ENCODE measurements around the gene WDR27.

Gene WDR27

DNA sequence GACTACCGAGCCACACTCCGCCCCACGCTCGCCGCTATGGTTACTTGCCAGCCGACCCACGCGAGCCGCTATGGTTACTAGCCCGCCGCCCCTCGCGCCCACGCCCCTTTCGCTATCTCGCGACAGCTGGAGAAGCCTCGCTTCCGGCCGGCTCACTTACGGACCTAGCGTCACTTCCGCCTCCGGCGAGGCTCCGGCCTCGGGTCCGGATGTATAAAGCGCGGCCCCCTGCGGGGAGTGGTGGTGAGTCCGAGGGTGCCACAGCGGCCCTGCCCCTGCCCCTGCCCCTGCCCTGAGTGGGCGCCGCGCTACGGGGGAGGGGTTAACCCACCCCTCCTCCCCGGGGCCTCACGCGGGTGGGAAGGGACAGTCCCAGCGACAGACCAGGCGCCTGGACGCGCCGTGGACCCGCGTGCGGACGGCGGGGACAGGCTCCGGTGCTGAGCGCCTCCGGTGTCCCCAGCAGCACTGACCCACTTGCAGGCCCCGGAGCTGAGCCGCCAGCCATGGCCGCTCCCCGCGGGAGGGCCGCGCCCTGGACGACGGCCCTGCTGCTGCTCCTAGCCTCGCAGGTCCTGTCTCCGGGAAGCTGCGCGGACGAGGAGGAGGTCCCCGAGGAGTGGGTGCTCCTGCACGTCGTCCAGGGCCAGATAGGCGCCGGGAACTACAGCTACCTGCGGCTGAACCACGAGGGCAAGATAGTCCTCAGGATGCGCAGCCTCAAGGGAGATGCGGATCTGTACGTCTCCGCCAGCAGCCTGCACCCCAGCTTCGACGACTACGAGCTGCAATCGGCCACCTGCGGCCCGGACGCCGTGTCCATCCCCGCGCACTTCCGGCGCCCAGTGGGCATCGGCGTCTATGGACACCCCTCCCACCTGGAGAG lies at the start of gene WDR27, which contains the start of gene C6orf120:
Gene WDR27 (minus strand): TSS at position 76 of the 886 bp plus-strand sequence. CDS start 13,024 bp downstream, outside the sequence.
Gene C6orf120 (plus strand): TSS at position 173 of the 886 bp plus-strand sequence. CDS start 334 bp downstream, at position 507.
- peak; percentile 59 to 96 (median 88) for DNase-seq

GRCh38 chr6:169746556-169746955 lies 44.7 kb upstream of the WDR27 start:
- DNase-seq, result no peak

- no peak for DNase-seq
Measured at GRCh38 chr6:169745405-169745804, 43.6 kb upstream of the WDR27 start.

GRCh38 chr6:169741344-169741743 lies 39.5 kb upstream of the WDR27 start:
- DNase-seq, result no peak

DNA sequence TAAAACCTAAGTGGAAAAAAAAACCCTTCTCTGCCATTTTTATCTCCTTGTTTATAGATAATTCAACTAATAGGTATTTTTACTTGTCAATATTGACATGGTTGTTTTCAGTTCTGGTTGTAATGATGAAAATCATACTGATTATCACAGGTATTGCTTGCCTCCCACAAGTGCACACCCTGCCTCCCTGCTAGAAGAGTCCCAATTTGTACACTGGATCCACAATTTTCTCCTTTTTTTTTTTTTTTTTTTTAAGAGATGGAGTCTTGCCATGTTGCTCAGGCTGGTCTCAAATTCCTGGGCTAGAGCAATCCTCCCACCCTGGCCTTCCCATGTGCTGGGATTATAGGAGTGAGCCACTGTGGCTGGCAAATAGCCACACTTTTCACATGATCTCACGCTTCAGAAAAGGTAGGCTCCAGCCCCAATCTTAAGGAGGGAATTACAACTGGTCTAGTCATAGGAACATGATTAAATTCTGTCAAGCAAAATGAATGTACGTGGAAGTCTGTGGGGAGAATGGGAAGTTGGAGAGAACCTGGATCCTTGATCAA lies 37.2 kb upstream of the WDR27 start:
- DNase-seq, result no peak

DNA sequence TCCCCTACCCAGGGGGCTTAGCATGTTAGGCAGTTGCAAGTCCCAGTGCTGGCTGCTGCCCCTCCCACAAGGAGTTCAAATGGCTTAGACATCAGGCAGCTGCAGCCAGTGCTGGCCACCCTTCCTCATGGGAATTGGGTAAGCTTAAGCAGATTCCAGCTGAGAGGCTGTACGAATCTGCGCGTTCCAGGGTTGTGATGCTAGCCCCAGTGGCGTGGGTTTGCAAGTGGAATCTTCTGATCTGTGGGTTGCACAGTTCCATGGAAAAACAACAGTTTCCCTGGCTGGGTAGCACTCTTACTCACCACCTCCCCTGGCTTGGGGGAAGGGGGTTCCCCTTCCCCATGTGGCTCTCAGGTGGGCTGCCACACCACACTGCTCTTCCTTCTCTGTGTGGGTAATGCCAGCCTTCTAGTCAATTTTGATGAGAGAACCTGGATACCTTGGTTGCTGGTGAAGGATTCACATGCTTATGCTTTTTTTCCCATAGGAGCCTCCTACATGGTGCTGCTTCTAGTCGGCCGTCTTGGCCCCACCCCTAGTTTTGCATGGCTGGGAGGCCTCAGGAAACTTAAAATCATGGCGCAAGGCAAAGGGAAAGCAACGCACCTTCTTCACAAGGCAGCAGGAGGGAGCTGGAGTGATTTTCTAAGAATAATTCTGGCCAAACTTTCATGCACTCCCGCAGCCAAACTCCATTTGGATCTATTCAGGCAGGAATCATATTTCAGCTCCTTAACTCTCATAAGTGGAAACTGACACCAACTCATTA lies 36.6 kb upstream of the WDR27 start:
- DNase-seq, result no peak

GRCh38 chr6:169729961-169730360 lies 28.1 kb upstream of the WDR27 start:
- DNase-seq, result no peak

DNA sequence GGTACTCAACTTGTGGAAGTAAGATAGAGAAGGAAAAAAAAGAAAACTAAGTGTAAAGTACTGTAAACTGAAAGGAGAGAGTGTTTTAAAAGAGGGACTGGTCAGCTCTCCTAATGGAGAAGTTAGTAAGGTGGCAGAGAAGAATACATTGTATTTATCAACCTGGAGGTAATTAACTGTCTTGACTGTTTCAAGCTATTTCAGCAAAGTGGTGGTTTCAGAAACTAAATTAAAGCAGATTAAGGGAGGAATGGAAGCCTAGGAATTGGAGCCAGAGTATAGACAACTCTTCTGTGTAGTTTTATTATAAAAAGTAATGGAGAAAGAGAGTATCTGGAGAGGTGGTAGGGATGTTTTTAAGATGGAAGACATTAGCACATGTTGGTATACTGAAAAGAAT lies 25.1 kb upstream of the WDR27 start:
- no peak for DNase-seq

DNA sequence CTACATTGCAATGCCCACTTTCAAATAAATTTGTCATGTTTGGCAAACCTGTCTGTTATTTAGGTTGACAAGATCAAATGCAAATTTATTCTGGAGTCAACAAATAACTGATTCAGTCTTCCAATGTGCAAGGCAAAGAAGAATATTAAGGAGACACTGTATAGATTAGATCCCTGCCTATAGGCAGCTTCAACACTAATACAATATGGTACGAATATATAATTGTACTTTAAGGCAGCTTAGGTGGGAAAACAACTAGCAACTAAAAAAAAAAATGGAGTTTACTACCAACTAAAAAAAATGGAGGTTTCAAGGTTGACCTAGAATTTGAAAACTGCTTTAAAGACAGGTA lies 24.2 kb upstream of the WDR27 start:
- DNase-seq, result no peak

GRCh38 chr6:169725125-169726048 lies 23.6 kb upstream of the WDR27 start:
- DNase-seq, result peak in 11 of 14 donors; percentile 2 to 62 (median 35)

GRCh38 chr6:169724494-169725124 lies 22.8 kb upstream of the WDR27 start, which contains the start of gene PHF10:
TSS of gene PHF10 (minus strand) at chr6:169724500. CDS start at chr6:169723931, 569 bp downstream.
- DNase-seq, result peak in 13 of 14 donors; percentile 13 to 81 (median 62)

- DNase-seq, result peak in 6 of 14 donors; percentile 21 to 75 (median 42)
Measured at GRCh38 chr6:169723991-169724493, 22.2 kb upstream of the WDR27 start.

GRCh38 chr6:169723200-169723909 lies 21.5 kb upstream of the WDR27 start:
- peak in 13 of 14 donors; percentile 21 to 79 (median 51) for DNase-seq

DNA sequence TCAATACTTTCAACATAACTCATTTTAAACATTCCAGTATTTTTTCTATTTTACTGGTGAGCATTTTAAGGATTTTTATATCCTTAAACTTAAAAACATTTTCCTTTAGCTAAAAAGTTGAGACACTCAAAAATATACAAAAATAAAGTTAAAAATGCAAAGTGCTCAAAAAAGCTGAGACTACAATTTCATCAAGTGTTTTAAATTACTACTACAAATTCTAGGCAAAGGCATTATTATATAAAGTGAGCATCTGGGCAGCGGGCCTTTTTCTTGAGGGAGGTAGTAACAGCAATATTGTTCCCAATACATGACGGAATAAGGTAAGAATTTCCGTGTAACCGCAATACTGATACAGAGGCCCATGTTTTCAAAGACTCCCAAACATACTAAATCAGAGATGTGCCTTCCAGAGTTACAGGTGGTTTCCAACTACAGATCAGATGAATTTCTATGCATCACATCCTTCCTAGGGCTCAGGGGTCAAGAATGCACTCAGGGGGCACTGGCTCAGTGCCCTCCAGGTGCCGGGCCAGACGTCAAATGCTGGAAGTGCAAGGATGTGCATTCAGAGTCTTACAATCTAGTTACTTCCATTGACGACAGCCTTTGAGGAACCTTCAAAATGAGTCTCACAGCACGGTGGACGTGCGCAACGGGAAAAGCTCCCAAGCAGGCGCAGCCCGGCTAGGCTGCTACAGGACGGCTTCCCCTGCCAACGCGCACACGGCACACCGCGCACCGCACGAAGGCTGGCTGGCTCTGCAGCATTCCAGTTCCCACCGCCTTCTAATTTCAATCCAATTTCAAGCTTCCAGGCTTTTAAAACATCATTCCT lies 20.8 kb upstream of the WDR27 start:
- peak in 7 of 14 donors; percentile 8 to 50 (median 15) for DNase-seq

GRCh38 chr6:169720207-169720855 lies 18.5 kb upstream of the WDR27 start:
- no peak for DNase-seq

GRCh38 chr6:169719117-169719516 lies 17.3 kb upstream of the WDR27 start:
- no peak for DNase-seq

GRCh38 chr6:169714595-169714994 lies 12.8 kb upstream of the WDR27 start:
- DNase-seq, result no peak

GRCh38 chr6:169714178-169714577 lies 12.3 kb upstream of the WDR27 start:
- DNase-seq, result no peak

- no peak for DNase-seq
Measured at GRCh38 chr6:169710009-169710408, 8.2 kb upstream of the WDR27 start.

Measured in C1 segment of cervical spinal cord (tissue), 14 donors.